ENCODE data around the gene MB21D2. TPM values are rescaled to one million over a fixed set of nuclear protein-coding genes. Genes with fewer than 3 reads are reported as not detected.

Gene MB21D2
- total RNA-seq, 1 donor from 2014 or later: 13.4 TPM

GRCh38 chr3:192953926-192954325, 36.3 kb upstream of the MB21D2 start:
- no peaks in the 10 kb centered on the region for H3K9me3 Mint-ChIP-seq (ENCODE audit: low read depth)
- no peaks in the 10 kb centered on the region for H3K36me3 Mint-ChIP-seq (ENCODE audit: insufficient read depth)
- H3K27ac Mint-ChIP-seq: no peak overlapping the region
- TF ChIP-seq CTCF (IDR thresholded peaks at IDR 0.05; ENCODE audit: unreplicated experiment): no peak
- H3K4me1 Mint-ChIP-seq (ENCODE audit: low read depth): no peaks in the 10 kb centered on the region
- no peak for DNase-seq (ENCODE audit: low spot score, unreplicated experiment)
- H3K27me3 Mint-ChIP-seq: peaks cover 2% of the 10 kb centered on the region
- no peak overlapping the region for H3K4me3 Mint-ChIP-seq (ENCODE audit: low read depth)

- H3K27me3 Mint-ChIP-seq: peaks cover 4% of the 10 kb centered on the region
- DNase-seq (ENCODE audit: low spot score, unreplicated experiment): no peak
- H3K27ac Mint-ChIP-seq: no peak overlapping the region
- H3K4me3 Mint-ChIP-seq (ENCODE audit: low read depth): no peak overlapping the region
- no peaks in the 10 kb centered on the region for H3K36me3 Mint-ChIP-seq (ENCODE audit: insufficient read depth)
- H3K4me1 Mint-ChIP-seq (ENCODE audit: low read depth): peaks cover 1% of the 10 kb centered on the region
- H3K9me3 Mint-ChIP-seq (ENCODE audit: low read depth): no peaks in the 10 kb centered on the region
- no peak for TF ChIP-seq CTCF (IDR thresholded peaks at IDR 0.05; ENCODE audit: unreplicated experiment)
These were observed 29.8 kb upstream of the MB21D2 start for GRCh38 chr3:192947421-192947820.

GRCh38 chr3:192943393-192943792, 25.7 kb upstream of the MB21D2 start:
- H3K9me3 Mint-ChIP-seq (ENCODE audit: low read depth): peaks cover 2% of the 10 kb centered on the region
- H3K4me1 Mint-ChIP-seq (ENCODE audit: low read depth): peaks cover 1% of the 10 kb centered on the region
- H3K27me3 Mint-ChIP-seq: peaks cover 11% of the 10 kb centered on the region
- DNase-seq (ENCODE audit: low spot score, unreplicated experiment): no peak
- H3K36me3 Mint-ChIP-seq (ENCODE audit: insufficient read depth): no peaks in the 10 kb centered on the region
- H3K4me3 Mint-ChIP-seq (ENCODE audit: low read depth): no peak overlapping the region
- no peak overlapping the region for H3K27ac Mint-ChIP-seq
- no peak for TF ChIP-seq CTCF (IDR thresholded peaks at IDR 0.05; ENCODE audit: unreplicated experiment)

GRCh38 chr3:192942625-192943024, 25.0 kb upstream of the MB21D2 start:
- peaks cover 3% of the 10 kb centered on the region for H3K9me3 Mint-ChIP-seq (ENCODE audit: low read depth)
- H3K27me3 Mint-ChIP-seq: peaks cover 11% of the 10 kb centered on the region
- no peak overlapping the region for H3K4me3 Mint-ChIP-seq (ENCODE audit: low read depth)
- peaks cover 1% of the 10 kb centered on the region for H3K4me1 Mint-ChIP-seq (ENCODE audit: low read depth)
- no peak overlapping the region for H3K27ac Mint-ChIP-seq
- TF ChIP-seq CTCF (IDR thresholded peaks at IDR 0.05; ENCODE audit: unreplicated experiment): no peak
- H3K36me3 Mint-ChIP-seq (ENCODE audit: insufficient read depth): peaks cover 1% of the 10 kb centered on the region
- no peak for DNase-seq (ENCODE audit: low spot score, unreplicated experiment)

- Mint-ChIP-seq H3K9me3 (ENCODE audit: low read depth) (peaks cover 3% of the 10 kb centered on the region), H3K27ac (no peak overlapping the region), H3K4me1 (ENCODE audit: low read depth) (no peaks in the 10 kb centered on the region), H3K36me3 (ENCODE audit: insufficient read depth) (peaks cover 1% of the 10 kb centered on the region), H3K27me3 (peaks cover 6% of the 10 kb centered on the region), H3K4me3 (ENCODE audit: low read depth) (no peak overlapping the region)
- TF ChIP-seq CTCF (IDR thresholded peaks at IDR 0.05; ENCODE audit: unreplicated experiment): no peak
- no peak for DNase-seq (ENCODE audit: low spot score, unreplicated experiment)
These were observed 22.5 kb upstream of the MB21D2 start for GRCh38 chr3:192940129-192940528.
